Calu3 (cell line): ENCODE data around the gene PARL. TPM values are rescaled to one million over a fixed set of nuclear protein-coding genes. Genes with fewer than 3 reads are reported as not detected.

Experiments used
- BruUV-seq: library from RNA; stranded (reverse); fragments of 400-500 nt; replicated peaks from 2 replicates; lab custom pipeline; 2021; lab: Mats Ljungman, UMichigan
- CTCF ChIA-PET: fragments of 300-600 bp; sonication (Branson Sonifier 250); formaldehyde crosslinking; loops from one replicate; lab custom pipeline; 2022; ENCODE audit warnings: antibody characterized with exemption; lab: Charles Lee
- DNase-seq: peaks from one replicate; pipeline ENCODE4 v3.0.0; 2022
- H3K27ac Mint-ChIP-seq: one replicate; pipeline ENCODE4 v1.8.0; 2022; ENCODE audit warnings: mixed read lengths; ENCODE audit not compliant: unreplicated experiment
- H3K27me3 Mint-ChIP-seq: one replicate; pipeline ENCODE4 v1.8.0; 2022; ENCODE audit warnings: mixed read lengths; ENCODE audit not compliant: unreplicated experiment
- H3K36me3 Mint-ChIP-seq: one replicate; pipeline ENCODE4 v1.8.0; 2022; ENCODE audit warnings: mild to moderate bottlenecking, moderate library complexity, mixed read lengths; ENCODE audit not compliant: insufficient read depth, unreplicated experiment
- H3K4me1 Mint-ChIP-seq: one replicate; pipeline ENCODE4 v1.8.0; 2022; ENCODE audit warnings: mild to moderate bottlenecking, low read depth, mixed read lengths; ENCODE audit not compliant: unreplicated experiment
- H3K4me3 Mint-ChIP-seq: one replicate; pipeline ENCODE4 v1.8.0; 2022; ENCODE audit warnings: mild to moderate bottlenecking, low read depth, moderate library complexity, mixed read lengths; ENCODE audit not compliant: unreplicated experiment
- H3K9me3 Mint-ChIP-seq: one replicate; pipeline ENCODE4 v1.8.0; 2022; ENCODE audit warnings: low read depth, mixed read lengths; ENCODE audit not compliant: unreplicated experiment
- CTCF ChIP-seq: fragments of 200-600 bp; IDR thresholded peaks from one replicate; pipeline ENCODE4 v1.8.0; 2022; ENCODE audit warnings: antibody characterized with exemption; ENCODE audit not compliant: unreplicated experiment
- intact Hi-C: fragments of 100-400 bp; cut with micrococcal nuclease; formaldehyde crosslinking; loops from one replicate; pipeline ENCODE4 v1.10.0; 2022; ENCODE audit not compliant: unreplicated experiment
- total RNA-seq: library from RNA; stranded (reverse); gene quantifications from 2 replicates; pipeline ENCODE4 v1.2.3, GENCODE V29; 2022

Gene PARL
- total RNA-seq, 1 experiment from 2014 or later = 80.4 TPM

GRCh38 chr3:183824761-183825455, 59.8 kb downstream of the PARL start:
- Mint-ChIP-seq H3K36me3 (peaks cover 32% of the 10 kb centered on the region), H3K27ac (peak overlapping the region; percentile 42), H3K27me3 (no peaks in the 10 kb centered on the region), H3K4me1 (peaks cover 11% of the 10 kb centered on the region), H3K9me3 (no peaks in the 10 kb centered on the region), H3K4me3 (peak overlapping the region; percentile 86)
- TF ChIP-seq CTCF = no peak
- DNase-seq = peak; percentile 45
- no TSS peak for BruUV-seq
- CTCF ChIA-PET = interaction anchor here (0.8 to 2.1 kb wide), 4 partner anchors 14 to 193 kb away, joined by 3 to 11 read pairs (median 3); partner anchors contain the start of genes ABCC5 and PARL
- intact Hi-C loops = no loop called here

GRCh38 chr3:183823963-183824362, 60.7 kb downstream of the PARL start:
- BruUV-seq = no TSS peak
- Mint-ChIP-seq H3K4me3 (peak overlapping the region; percentile 86), H3K4me1 (peaks cover 11% of the 10 kb centered on the region), H3K36me3 (peaks cover 40% of the 10 kb centered on the region), H3K27ac (peak overlapping the region; percentile 42), H3K27me3 (no peaks in the 10 kb centered on the region), H3K9me3 (no peaks in the 10 kb centered on the region)
- TF ChIP-seq CTCF = no peak
- DNase-seq = no peak
- CTCF ChIA-PET = interaction anchor here (1.0 to 2.1 kb wide), 2 partner anchors 57 to 61 kb away, joined by 3 to 11 read pairs; partner anchors contain the start of gene PARL
- intact Hi-C loops = no loop called here

GRCh38 chr3:183822631-183823030, 62.0 kb downstream of the PARL start:
- no TSS peak for BruUV-seq
- Mint-ChIP-seq H3K4me1 (peaks cover 11% of the 10 kb centered on the region), H3K27ac (no peak overlapping the region), H3K9me3 (no peaks in the 10 kb centered on the region), H3K36me3 (peaks cover 42% of the 10 kb centered on the region), H3K4me3 (no peak overlapping the region), H3K27me3 (no peaks in the 10 kb centered on the region)
- no peak for TF ChIP-seq CTCF
- no peak for DNase-seq
- CTCF ChIA-PET = interaction anchor here (0.6 to 0.7 kb wide), 3 partner anchors 9 to 672 kb away, joined by 3 to 6 read pairs (median 5); no protein-coding TSS in a partner anchor
- intact Hi-C loops = no loop called here

- intact Hi-C loops = no loop called here
- H3K27me3 Mint-ChIP-seq = no peaks in the 10 kb centered on the region
- H3K27ac Mint-ChIP-seq = no peak overlapping the region
- no TSS peak for BruUV-seq
- peaks cover 11% of the 10 kb centered on the region for H3K4me1 Mint-ChIP-seq
- DNase-seq = no peak
- no peak overlapping the region for H3K4me3 Mint-ChIP-seq
- no peaks in the 10 kb centered on the region for H3K9me3 Mint-ChIP-seq
- TF ChIP-seq CTCF = no peak
- H3K36me3 Mint-ChIP-seq = peaks cover 37% of the 10 kb centered on the region
- CTCF ChIA-PET = no interaction called here
These were observed 64.8 kb downstream of the PARL start for GRCh38 chr3:183819831-183820230.
